Left renal pelvis (tissue), 4 donors: ENCODE results near the gene METTL22. TPM values are rescaled to one million over a fixed set of nuclear protein-coding genes. Genes with fewer than 3 reads are reported as not detected.

ENCODE experiments used
- DNase-seq, 4 donors: peaks; one replicate each; pipeline ENCODE4 v3.0.0-alpha.2; 2013; ENCODE audit warnings: low read depth in 4 of 4, low spot score in 3 of 4
- polyA plus RNA-seq, 4 donors: library from polyadenylated mRNA; unstranded; fragments of 120-200 nt; gene quantifications; one replicate each; pipeline ENCODE4 v1.2.1, GENCODE V29; 2013; ENCODE audit not compliant: insufficient read length in 4 of 4

Gene METTL22
- polyA plus RNA-seq, 4 donors = 15.0 to 30.9 (median 21.7) TPM

GRCh38 chr16:8686031-8686621 lies 64.6 kb downstream of the METTL22 start:
- peak in 1 of 4 donors; percentile 17 for DNase-seq

GRCh38 chr16:8686879-8687278 lies 65.4 kb downstream of the METTL22 start:
- no peak for DNase-seq

- no peak for DNase-seq
These were observed 68.2 kb downstream of the METTL22 start for GRCh38 chr16:8689686-8690085.

- no peak for DNase-seq
These were observed 70.2 kb downstream of the METTL22 start for GRCh38 chr16:8691728-8692127.

GRCh38 chr16:8694795-8695728 lies 73.6 kb downstream of the METTL22 start:
- no peak for DNase-seq

GRCh38 chr16:8696880-8697279 lies 75.4 kb downstream of the METTL22 start:
- DNase-seq = no peak

- DNase-seq = no peak
These were observed 76.5 kb downstream of the METTL22 start for GRCh38 chr16:8697965-8698364.

Other genes starting within 250 kb of the METTL22 start
- under 1 TPM in 1 of 4 donors, not detected in 3; 0.29 TPM for gene TMEM114, start 31.2 kb upstream of the METTL22 start, polyA plus RNA-seq
- 10 to 100 TPM; 12.0 to 64.2 (median 53.0) TPM for gene ABAT, start 52.9 kb downstream of the METTL22 start, polyA plus RNA-seq
- gene TMEM186, start 175.9 kb downstream of the METTL22 start, polyA plus RNA-seq = 10 to 100 TPM; 10.9 to 18.5 (median 15.2) TPM
- gene PMM2, start 176.1 kb downstream of the METTL22 start, polyA plus RNA-seq = 10 to 100 TPM; 19.5 to 24.2 (median 22.0) TPM
- 10 to 100 TPM; 53.4 to 80.5 (median 65.8) TPM for gene CARHSP1, start 247.3 kb downstream of the METTL22 start, polyA plus RNA-seq